CD4-positive, alpha-beta T cell (primary cell): Measurements from ENCODE around the gene PLCG2. TPM values are rescaled to one million over a fixed set of nuclear protein-coding genes. Genes with fewer than 3 reads are reported as not detected.

ENCODE experiments used
- ATAC-seq: fragments of 200-7000 bp; cut with Tn5 transposase; one replicate; pipeline ENCODE4 v1.10.0; 2022; ENCODE audit warnings: mild to moderate bottlenecking; ENCODE audit not compliant: poor library complexity
- CTCF ChIA-PET: fragments of 350-600 bp; sonication (Branson Sonifier 250); formaldehyde crosslinking; loops from one replicate; lab custom pipeline; 2021; ENCODE audit warnings: antibody characterized with exemption, inconsistent platforms; lab: Charles Lee
- POLR2A ChIA-PET: fragments of 350-600 bp; sonication (Branson Sonifier 250); formaldehyde crosslinking; loops from one replicate; lab custom pipeline; 2021; ENCODE audit warnings: antibody characterized with exemption, inconsistent platforms; lab: Charles Lee
- DNase-seq, 14 experiments: peaks; one replicate each; pipeline ENCODE4 v3.0.0-alpha.2; 2013 to 2020; ENCODE audit warnings: mixed read lengths in 2 of 14
- H3K27ac ChIP-seq, 2 donors: one replicate each; pipeline versions ENCODE4 v1.5.1 to v1.7.0; 2013; ENCODE audit warnings: low read length in 2 of 2, low read depth in 1 of 2, mild to moderate bottlenecking in 1 of 2
- H3K27me3 ChIP-seq, 2 experiments: 1 replicate in 1 of 2; 2 replicates in 1 of 2; pipeline versions ENCODE4 v1.6.1 to v1.7.0; 2013; ENCODE audit warnings: low read length in 2 of 2, control low read depth in 1 of 2, mild to moderate bottlenecking in 1 of 2, moderate library complexity in 1 of 2; ENCODE audit not compliant: insufficient read depth in 2 of 2, control insufficient read depth in 1 of 2
- H3K36me3 ChIP-seq: one replicate; pipeline ENCODE4 v1.6.1; 2013; ENCODE audit warnings: low read length, control low read depth; ENCODE audit not compliant: insufficient read depth
- H3K4me1 ChIP-seq: one replicate; pipeline ENCODE4 v1.6.1; 2013; ENCODE audit warnings: low read length, control low read depth; ENCODE audit not compliant: insufficient read depth
- H3K4me3 ChIP-seq: one replicate; pipeline ENCODE4 v1.5.1; 2013; ENCODE audit warnings: mild to moderate bottlenecking, low read length, moderate library complexity
- H3K9me3 ChIP-seq, 2 experiments: 1 replicate in 1 of 2; 2 replicates in 1 of 2; pipeline versions ENCODE4 v1.6.1 to v1.7.0; 2013; ENCODE audit warnings: low read length in 2 of 2, mild to moderate bottlenecking in 2 of 2, control low read depth in 1 of 2, moderate library complexity in 1 of 2; ENCODE audit not compliant: control insufficient read depth in 1 of 2, insufficient read depth in 1 of 2
- H3K27ac Mint-ChIP-seq: one replicate; pipeline ENCODE4 v1.8.0; 2020; ENCODE audit warnings: mixed read lengths
- H3K27me3 Mint-ChIP-seq: one replicate; pipeline ENCODE4 v1.8.0; 2021; ENCODE audit warnings: mixed read lengths
- H3K36me3 Mint-ChIP-seq: one replicate; pipeline ENCODE4 v1.8.0; 2021; ENCODE audit warnings: low read depth, mixed read lengths
- H3K4me1 Mint-ChIP-seq: one replicate; pipeline ENCODE4 v1.8.0; 2021; ENCODE audit warnings: low read depth, mixed read lengths
- H3K4me3 Mint-ChIP-seq: one replicate; pipeline ENCODE4 v1.8.0; 2020; ENCODE audit warnings: mild to moderate bottlenecking, mixed read lengths
- H3K9me3 Mint-ChIP-seq: one replicate; pipeline ENCODE4 v1.8.0; 2020; ENCODE audit warnings: mixed read lengths
- CTCF ChIP-seq: fragments of 200-600 bp; IDR thresholded peaks from one replicate; pipeline ENCODE4 v1.8.0; 2022; ENCODE audit warnings: antibody characterized with exemption, mild to moderate bottlenecking
- intact Hi-C, 2 experiments: fragments of 100-400 bp; cut with DNase I in 1 of 2; cut with micrococcal nuclease in 1 of 2; formaldehyde crosslinking; loops; one replicate each; pipeline versions ENCODE4 v1.15.1 to v1.9.0; 2023 to 2025; cut with DNase I, micrococcal nuclease
- total RNA-seq, 174 experiments: library from RNA in 2 of 174; stranded (reverse) in 2 of 174; gene quantifications; one replicate each; pipeline ENCODE4 v1.2.3 and lab custom pipeline; 2021 to 2026

Gene PLCG2
- total RNA-seq, 2 experiments from 2014 or later: 0.92 to 1.5 TPM

- DNase-seq: no peak
- Mint-ChIP-seq H3K27me3 (no peaks in the 10 kb centered on the region), H3K4me3 (no peak overlapping the region), H3K9me3 (no peaks in the 10 kb centered on the region), H3K36me3 (no peaks in the 10 kb centered on the region), H3K27ac (no peak overlapping the region), H3K4me1 (no peaks in the 10 kb centered on the region)
- Histone ChIP-seq H3K36me3 (no peaks in the 10 kb centered on the region), H3K27ac (no peak overlapping the region), H3K9me3 (peaks cover 0 to 4% of the 10 kb centered on the region in 2 experiments), H3K27me3 (no peaks in the 10 kb centered on the region), H3K4me1 (no peaks in the 10 kb centered on the region), H3K4me3 (no peak overlapping the region)
- no peak for TF ChIP-seq CTCF
- ATAC-seq: no peak
- ChIA-PET CTCF (no interaction called here), POLR2A (no interaction called here)
- intact Hi-C loops: no loop called here
These were observed 125.2 kb downstream of the PLCG2 start for GRCh38 chr16:81904320-81904719.

- DNase-seq: no peak
- H3K9me3 ChIP-seq: peaks cover 0 to 4% of the 10 kb centered on the region in 2 experiments
- intact Hi-C loops: no loop called here
These were observed 126.2 kb downstream of the PLCG2 start for GRCh38 chr16:81905277-81905676.

GRCh38 chr16:81907681-81908080 is 128.6 kb downstream of the PLCG2 start:
- Mint-ChIP-seq H3K4me3 (no peak overlapping the region), H3K27me3 (no peaks in the 10 kb centered on the region), H3K36me3 (no peaks in the 10 kb centered on the region), H3K27ac (no peak overlapping the region), H3K4me1 (no peaks in the 10 kb centered on the region), H3K9me3 (no peaks in the 10 kb centered on the region)
- H3K4me1 ChIP-seq: no peaks in the 10 kb centered on the region
- DNase-seq (no peak), ATAC-seq (no peak)
- H3K27ac ChIP-seq: no peak overlapping the region
- H3K27me3 ChIP-seq: no peaks in the 10 kb centered on the region
- H3K9me3 ChIP-seq: peaks cover 0 to 4% of the 10 kb centered on the region in 2 experiments
- ChIA-PET POLR2A (no interaction called here), CTCF (no interaction called here)
- intact Hi-C loops: no loop called here
- H3K4me3 ChIP-seq: no peak overlapping the region
- no peaks in the 10 kb centered on the region for H3K36me3 ChIP-seq
- no peak for TF ChIP-seq CTCF

More at GRCh38 chr16:81905277-81905676, 126.2 kb downstream of the PLCG2 start:
- Mint-ChIP-seq H3K27me3 (no peaks in the 10 kb centered on the region), H3K9me3 (no peaks in the 10 kb centered on the region), H3K27ac (no peak overlapping the region), H3K4me1 (no peaks in the 10 kb centered on the region), H3K4me3 (no peak overlapping the region), H3K36me3 (no peaks in the 10 kb centered on the region)
- Histone ChIP-seq H3K36me3 (no peaks in the 10 kb centered on the region), H3K4me3 (no peak overlapping the region), H3K27me3 (no peaks in the 10 kb centered on the region), H3K27ac (no peak overlapping the region), H3K4me1 (no peaks in the 10 kb centered on the region)
- ChIA-PET CTCF (no interaction called here), POLR2A (no interaction called here)
- no peak for ATAC-seq
- no peak for TF ChIP-seq CTCF
